Measurements from ENCODE around the gene PROZ. TPM values are rescaled to one million over a fixed set of nuclear protein-coding genes. Genes with fewer than 3 reads are reported as not detected.

Gene PROZ
- total and polyA plus RNA-seq, 2 of the 13 experiments (the other 11 are each of a cell fraction or from before 2014, with no cell fraction given) = 5.6 to 22.5 TPM

- TF ChIP-seq NR1H2 (CRISPR knock-in tag; IDR thresholded peaks at IDR 0.05; ENCODE audit: borderline replicate concordance, low read depth) = no peak
- peak; percentile 20; the same call in 1 of the 2 replicates for TF ChIP-seq HIVEP1 (CRISPR knock-in tag; IDR thresholded peaks at IDR 0.05)
- no peak; the same call in 1 of the 2 replicates for TF ChIP-seq KDM6A (CRISPR knock-in tag; IDR thresholded peaks at IDR 0.05; ENCODE audit: low read depth)
- TF ChIP-seq ZNF576 (CRISPR knock-in tag; IDR thresholded peaks at IDR 0.05) = 0 out of 2 replicates have a peak, but pooled peaks have one; percentile 22
- TF ChIP-seq RCOR2 (CRISPR knock-in tag; IDR thresholded peaks at IDR 0.05) = peak; percentile 51
- no peak for TF ChIP-seq ZNF691 (CRISPR knock-in tag; IDR thresholded peaks at IDR 0.05; ENCODE audit: borderline replicate concordance, low read depth)
- TF ChIP-seq, protein P1, sequence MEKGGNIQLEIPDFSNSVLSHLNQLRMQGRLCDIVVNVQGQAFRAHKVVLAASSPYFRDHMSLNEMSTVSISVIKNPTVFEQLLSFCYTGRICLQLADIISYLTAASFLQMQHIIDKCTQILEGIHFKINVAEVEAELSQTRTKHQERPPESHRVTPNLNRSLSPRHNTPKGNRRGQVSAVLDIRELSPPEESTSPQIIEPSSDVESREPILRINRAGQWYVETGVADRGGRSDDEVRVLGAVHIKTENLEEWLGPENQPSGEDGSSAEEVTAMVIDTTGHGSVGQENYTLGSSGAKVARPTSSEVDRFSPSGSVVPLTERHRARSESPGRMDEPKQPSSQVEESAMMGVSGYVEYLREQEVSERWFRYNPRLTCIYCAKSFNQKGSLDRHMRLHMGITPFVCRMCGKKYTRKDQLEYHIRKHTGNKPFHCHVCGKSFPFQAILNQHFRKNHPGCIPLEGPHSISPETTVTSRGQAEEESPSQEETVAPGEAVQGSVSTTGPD (CRISPR knock-in tag; IDR thresholded peaks at IDR 0.05) = 0 out of 2 replicates have a peak, but pooled peaks have one; percentile 40
- TF ChIP-seq TAF1 (CRISPR knock-in tag; IDR thresholded peaks at IDR 0.05) = peak; percentile 30; the same call in 1 of the 2 replicates
- peak; percentile 20 for TF ChIP-seq ZNF781 (CRISPR knock-in tag; IDR thresholded peaks at IDR 0.05; ENCODE audit: borderline replicate concordance, not compliant biosample characterization)
- TF ChIP-seq ZNF644 (CRISPR knock-in tag; IDR thresholded peaks at IDR 0.05; ENCODE audit: low read depth) = no peak
- TF ChIP-seq, protein P2, sequence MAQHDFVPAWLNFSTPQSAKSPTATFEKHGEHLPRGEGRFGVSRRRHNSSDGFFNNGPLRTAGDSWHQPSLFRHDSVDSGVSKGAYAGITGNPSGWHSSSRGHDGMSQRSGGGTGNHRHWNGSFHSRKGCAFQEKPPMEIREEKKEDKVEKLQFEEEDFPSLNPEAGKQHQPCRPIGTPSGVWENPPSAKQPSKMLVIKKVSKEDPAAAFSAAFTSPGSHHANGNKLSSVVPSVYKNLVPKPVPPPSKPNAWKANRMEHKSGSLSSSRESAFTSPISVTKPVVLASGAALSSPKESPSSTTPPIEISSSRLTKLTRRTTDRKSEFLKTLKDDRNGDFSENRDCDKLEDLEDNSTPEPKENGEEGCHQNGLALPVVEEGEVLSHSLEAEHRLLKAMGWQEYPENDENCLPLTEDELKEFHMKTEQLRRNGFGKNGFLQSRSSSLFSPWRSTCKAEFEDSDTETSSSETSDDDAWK (CRISPR knock-in tag; IDR thresholded peaks at IDR 0.05) = no peak
- TF ChIP-seq ZNF547 (CRISPR knock-in tag; IDR thresholded peaks at IDR 0.05) = no peak
- TF ChIP-seq ZNF138 (CRISPR knock-in tag; IDR thresholded peaks at IDR 0.05; ENCODE audit: low read depth) = no peak
- TF ChIP-seq ARID5B (CRISPR knock-in tag; IDR thresholded peaks at IDR 0.05) = peak; percentile 75
- TF ChIP-seq, protein P3, sequence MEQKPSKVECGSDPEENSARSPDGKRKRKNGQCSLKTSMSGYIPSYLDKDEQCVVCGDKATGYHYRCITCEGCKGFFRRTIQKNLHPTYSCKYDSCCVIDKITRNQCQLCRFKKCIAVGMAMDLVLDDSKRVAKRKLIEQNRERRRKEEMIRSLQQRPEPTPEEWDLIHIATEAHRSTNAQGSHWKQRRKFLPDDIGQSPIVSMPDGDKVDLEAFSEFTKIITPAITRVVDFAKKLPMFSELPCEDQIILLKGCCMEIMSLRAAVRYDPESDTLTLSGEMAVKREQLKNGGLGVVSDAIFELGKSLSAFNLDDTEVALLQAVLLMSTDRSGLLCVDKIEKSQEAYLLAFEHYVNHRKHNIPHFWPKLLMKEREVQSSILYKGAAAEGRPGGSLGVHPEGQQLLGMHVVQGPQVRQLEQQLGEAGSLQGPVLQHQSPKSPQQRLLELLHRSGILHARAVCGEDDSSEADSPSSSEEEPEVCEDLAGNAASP (CRISPR knock-in tag; IDR thresholded peaks at IDR 0.05; ENCODE audit: borderline replicate concordance) = peak; percentile 67; the same call in 1 of the 2 replicates
- peak; percentile 96 for TF ChIP-seq ZBTB26 (CRISPR knock-in tag; IDR thresholded peaks at IDR 0.05; ENCODE audit: borderline replicate concordance)
Observed at GRCh38 chr13:113149711-113150549, 8.5 kb upstream of the PROZ start (continued).

Measured in HepG2 (cell line).